Skin of body (tissue), 2 donors: ENCODE data around the gene SLC4A1. TPM values are rescaled to one million over a fixed set of nuclear protein-coding genes. Genes with fewer than 3 reads are reported as not detected.
"Not testable (repeated sequence)": the region's sequence is repeated elsewhere in the genome, so short reads cannot be mapped to it uniquely, and the experiment has no call there.

ENCODE experiments used
- DNase-seq: peaks from one replicate; lab custom pipeline; 2025; lab: John Stamatoyannopoulos, UW
- total RNA-seq: library from RNA; depleted of rRNA; stranded (reverse); fragments of >200 nt; gene quantifications from one replicate; pipeline ENCODE4 v1.2.3, GENCODE V29; 2014

Gene SLC4A1
- total RNA-seq, 1 donor from 2014 or later, result 30.1 TPM

- no peak for DNase-seq
These were observed 9.8 kb downstream of the SLC4A1 start for GRCh38 chr17:44257815-44258760.

- no peak for DNase-seq
These were observed 11.3 kb downstream of the SLC4A1 start for GRCh38 chr17:44256671-44257070.

- no peak for DNase-seq
These were observed 12.0 kb downstream of the SLC4A1 start for GRCh38 chr17:44255915-44256314.

GRCh38 chr17:44254361-44255095 lies 13.4 kb downstream of the SLC4A1 start:
- DNase-seq, result no peak

GRCh38 chr17:44253006-44253405 lies 14.9 kb downstream of the SLC4A1 start:
- no peak for DNase-seq

- DNase-seq, result no peak
These were observed 16.9 kb downstream of the SLC4A1 start for GRCh38 chr17:44251062-44251461.

GRCh38 chr17:44249501-44250246 lies 18.3 kb downstream of the SLC4A1 start:
- no peak for DNase-seq

GRCh38 chr17:44247876-44248736 lies 19.8 kb downstream of the SLC4A1 start:
- no peak for DNase-seq

- DNase-seq, result no peak
These were observed 20.5 kb downstream of the SLC4A1 start for GRCh38 chr17:44247440-44247841.

GRCh38 chr17:44241106-44241624 lies 26.8 kb downstream of the SLC4A1 start:
- DNase-seq, result no peak

GRCh38 chr17:44237886-44238285 lies 30.0 kb downstream of the SLC4A1 start:
- DNase-seq, result not testable (repeated sequence)

GRCh38 chr17:44236444-44236991 lies 31.4 kb downstream of the SLC4A1 start:
- no peak for DNase-seq

- DNase-seq, result no peak
These were observed 32.4 kb downstream of the SLC4A1 start for GRCh38 chr17:44235583-44235936.

- no peak for DNase-seq
These were observed 34.4 kb downstream of the SLC4A1 start for GRCh38 chr17:44233582-44233981.

- no peak for DNase-seq
These were observed 35.9 kb downstream of the SLC4A1 start for GRCh38 chr17:44232061-44232460.

- no peak for DNase-seq
These were observed 37.8 kb downstream of the SLC4A1 start for GRCh38 chr17:44230140-44230539.

- no peak for DNase-seq
These were observed 38.8 kb downstream of the SLC4A1 start for GRCh38 chr17:44229090-44229489.

- DNase-seq, result no peak
These were observed 44.3 kb downstream of the SLC4A1 start for GRCh38 chr17:44223541-44224071.

- peak; percentile 35 for DNase-seq
These were observed 45.6 kb downstream of the SLC4A1 start for GRCh38 chr17:44222112-44222869.

- no peak for DNase-seq
These were observed 46.1 kb downstream of the SLC4A1 start for GRCh38 chr17:44221862-44222111.
